HG03139 (cell line): ENCODE results near the gene OR10H1.
"Not testable (repeated sequence)": the region's sequence is repeated elsewhere in the genome, so short reads cannot be mapped to it uniquely, and the experiment has no call there.

Experiments used
- ATAC-seq: cut with Tn5 transposase; IDR thresholded peaks from one replicate; pipeline ENCODE4 v1.9.1; 2021; ENCODE audit not compliant: unreplicated experiment

The OR10H1 gene

DNA sequence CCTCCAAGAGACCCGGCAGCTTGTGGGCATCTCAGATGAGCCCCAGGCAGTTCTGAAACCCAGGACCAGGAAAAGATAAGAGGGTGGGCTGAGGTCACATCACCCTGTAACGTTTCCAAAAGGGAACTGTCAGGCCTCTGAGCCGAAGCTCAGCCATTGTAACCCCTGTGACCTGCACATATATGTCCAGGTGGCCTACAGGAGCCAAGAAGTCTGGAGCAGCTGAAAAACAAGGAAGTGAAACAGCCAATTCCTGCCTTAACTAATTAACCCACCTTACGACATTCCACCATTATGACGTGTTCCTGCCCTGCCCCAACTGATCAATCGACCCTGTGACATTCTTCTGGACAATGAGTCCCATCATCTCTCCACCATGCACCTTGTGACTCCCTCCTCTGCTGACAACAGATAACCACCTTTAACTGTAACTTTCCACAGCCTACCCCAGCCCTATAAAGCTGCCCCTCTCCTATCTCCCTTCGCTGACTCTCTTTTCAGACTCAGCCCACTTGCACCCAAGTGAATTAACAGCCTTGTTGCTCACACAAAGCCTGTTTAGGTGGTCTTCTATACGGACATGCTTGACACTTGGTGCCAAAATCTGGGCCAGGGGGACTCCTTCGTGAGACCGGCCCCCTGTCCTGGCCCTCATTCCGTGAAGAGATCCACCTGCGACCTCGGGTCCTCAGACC lies 13.3 kb upstream of the OR10H1 start:
- not testable (repeated sequence) for ATAC-seq

DNA sequence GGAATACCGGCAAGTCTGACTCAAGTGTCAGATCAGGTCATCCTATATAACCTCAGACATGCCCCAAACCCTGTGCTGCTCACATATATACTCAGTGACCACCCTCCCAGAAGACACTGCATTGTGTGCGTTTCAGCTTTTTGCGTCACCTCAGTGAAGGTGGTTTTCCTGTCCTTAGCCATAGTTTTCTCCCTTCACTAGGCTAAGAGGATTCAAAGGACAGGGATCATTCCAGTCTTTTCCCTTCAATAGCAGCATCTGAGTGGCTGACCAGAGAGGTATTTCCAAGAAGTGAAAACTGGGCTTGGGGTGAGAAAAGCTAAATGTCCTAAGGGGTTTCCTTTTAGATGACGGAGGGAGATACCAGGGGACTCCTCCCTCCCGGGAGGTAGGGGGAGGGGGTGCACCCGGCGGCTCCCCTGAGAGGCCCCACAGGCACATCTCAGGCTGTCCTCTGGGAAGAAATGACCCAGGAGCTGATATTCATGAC lies 12.7 kb upstream of the OR10H1 start:
- no peak for ATAC-seq

DNA sequence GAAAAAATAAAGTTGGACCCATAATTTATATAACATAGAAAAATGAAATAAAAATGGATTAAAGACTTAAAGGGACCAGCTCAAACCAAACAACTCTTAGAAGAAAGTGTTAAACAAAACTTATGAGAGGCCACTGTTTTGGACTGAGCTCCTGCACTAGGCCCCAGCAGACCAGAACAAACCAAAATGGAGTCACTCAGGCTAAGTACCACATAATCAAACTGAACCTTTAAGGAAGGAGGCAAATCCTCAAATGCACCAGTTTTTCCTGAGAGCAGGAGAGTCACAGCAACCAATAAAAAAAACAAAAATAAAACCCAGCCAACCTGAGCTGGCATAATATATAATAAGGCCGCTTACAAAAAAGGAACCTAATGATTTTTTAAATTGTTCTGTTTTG lies 10.3 kb upstream of the OR10H1 start:
- ATAC-seq = no peak

DNA sequence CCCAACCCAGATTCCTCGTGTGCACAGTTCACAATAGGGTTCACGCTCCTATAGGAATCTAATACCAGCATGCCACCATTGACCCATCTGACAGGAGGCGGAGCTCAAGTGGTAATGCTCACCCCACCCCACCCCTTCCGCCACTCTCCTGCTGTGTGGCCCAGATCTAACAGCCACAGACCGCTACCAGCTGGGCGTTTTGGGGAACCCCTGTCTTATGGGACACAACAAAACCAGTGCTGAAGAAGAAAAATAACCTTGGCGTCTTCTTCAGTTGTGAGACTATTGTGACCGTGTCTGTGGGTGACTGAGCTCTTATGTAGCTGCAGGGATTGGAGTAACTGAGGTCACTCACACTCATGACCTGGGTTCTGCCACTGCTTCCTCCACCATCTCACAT lies 5.2 kb upstream of the OR10H1 start:
- no peak for ATAC-seq

DNA sequence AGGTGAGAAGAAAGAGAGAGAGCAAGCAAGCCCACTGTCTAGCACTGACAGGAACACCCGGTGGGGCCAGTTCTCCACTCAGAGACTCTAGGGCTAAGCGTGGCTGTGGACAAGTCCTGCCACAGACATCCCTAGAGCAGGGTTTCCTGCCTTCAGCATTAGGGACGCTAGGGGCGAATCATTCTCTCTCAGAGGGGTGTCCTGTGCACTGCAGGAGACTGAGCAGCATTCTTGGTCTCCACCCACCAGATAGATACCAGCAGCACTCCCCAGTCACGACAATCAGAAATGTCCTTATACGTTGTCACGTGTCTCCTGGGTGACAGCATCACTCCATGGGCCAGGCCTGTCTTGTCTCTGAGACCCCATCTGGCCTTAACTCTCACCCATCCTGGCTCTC lies 1.5 kb downstream of the OR10H1 start:
- ATAC-seq = no peak

DNA sequence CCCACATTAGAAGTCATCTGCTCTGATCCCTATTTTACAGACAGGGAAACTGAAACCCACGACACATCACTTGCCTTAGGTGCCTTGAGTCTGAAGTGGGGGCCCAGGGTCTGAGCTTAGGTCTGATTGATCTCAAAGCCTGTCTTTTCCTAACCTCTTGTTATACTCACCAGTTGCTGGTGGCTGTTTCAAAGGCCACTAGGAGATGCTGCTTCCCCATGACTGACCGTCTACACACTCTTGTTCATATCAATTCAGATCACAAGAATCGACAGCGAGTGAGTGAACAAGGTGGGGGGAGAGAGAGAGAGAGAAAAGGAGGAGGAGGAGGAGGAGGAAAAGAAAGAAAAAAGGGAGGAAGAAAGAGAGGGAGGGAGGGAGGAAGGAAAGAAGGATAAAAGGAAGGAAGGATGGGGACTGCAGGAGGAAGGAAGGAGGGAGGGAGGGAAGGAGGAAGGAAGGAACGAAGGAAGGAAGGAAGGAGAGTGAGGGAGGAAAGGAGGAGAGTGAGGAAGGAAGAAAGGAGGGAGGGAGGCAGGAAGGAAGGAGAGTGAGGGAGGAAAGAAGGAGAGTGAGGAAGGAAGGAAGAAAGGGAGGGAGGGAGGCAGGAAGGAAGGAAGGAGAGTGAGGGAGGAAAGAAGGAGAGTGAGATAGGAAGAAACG lies 3.3 kb downstream of the OR10H1 start:
- ATAC-seq = no peak

DNA sequence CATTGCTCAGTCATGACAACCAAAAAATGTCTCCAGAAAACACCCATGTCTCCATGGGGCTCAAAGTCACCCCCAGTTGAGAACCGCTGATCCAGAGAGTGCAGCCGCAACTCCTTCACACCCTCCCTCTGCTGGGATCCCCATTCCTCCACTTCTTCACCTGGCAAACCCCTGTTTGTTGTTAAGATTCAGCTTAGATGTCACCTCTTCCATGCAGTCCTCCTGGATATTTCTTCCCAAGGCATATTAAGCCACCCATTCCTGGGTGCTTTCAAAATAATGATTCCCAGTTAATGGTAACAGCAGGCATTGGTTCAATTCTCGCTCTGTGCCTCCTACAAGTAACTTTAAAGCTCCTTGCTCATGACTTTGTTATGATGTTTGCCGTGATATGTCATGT lies 4.0 kb downstream of the OR10H1 start:
- ATAC-seq = no peak

DNA sequence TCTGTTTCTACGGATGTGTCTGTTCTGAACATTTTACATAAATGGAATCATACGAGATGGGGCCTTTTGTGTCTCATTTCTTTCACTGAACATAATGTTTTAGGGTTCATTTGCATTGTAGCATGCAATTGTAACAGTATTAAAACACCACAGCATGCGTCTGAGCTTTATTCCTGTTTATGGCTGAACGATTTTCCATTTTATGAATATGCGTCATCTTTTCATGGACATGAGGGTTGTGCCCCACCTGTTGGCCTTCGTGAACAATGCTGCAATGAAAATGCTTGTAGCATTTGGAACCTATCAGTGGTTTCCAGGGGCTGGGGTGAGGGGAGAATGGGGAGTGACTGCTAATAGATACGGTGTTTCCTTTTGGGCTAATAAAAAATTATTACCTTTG lies 5.1 kb downstream of the OR10H1 start:
- ATAC-seq = no peak

DNA sequence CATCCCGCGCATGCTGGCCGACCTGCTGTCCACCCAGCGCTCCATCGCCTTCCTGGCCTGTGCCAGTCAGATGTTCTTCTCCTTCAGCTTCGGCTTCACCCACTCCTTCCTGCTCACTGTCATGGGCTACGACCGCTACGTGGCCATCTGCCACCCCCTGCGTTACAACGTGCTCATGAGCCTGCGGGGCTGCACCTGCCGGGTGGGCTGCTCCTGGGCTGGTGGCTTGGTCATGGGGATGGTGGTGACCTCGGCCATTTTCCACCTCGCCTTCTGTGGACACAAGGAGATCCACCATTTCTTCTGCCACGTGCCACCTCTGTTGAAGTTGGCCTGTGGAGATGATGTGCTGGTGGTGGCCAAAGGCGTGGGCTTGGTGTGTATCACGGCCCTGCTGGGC lies 21.2 kb downstream of the OR10H1 start:
- not testable (repeated sequence) for ATAC-seq

DNA sequence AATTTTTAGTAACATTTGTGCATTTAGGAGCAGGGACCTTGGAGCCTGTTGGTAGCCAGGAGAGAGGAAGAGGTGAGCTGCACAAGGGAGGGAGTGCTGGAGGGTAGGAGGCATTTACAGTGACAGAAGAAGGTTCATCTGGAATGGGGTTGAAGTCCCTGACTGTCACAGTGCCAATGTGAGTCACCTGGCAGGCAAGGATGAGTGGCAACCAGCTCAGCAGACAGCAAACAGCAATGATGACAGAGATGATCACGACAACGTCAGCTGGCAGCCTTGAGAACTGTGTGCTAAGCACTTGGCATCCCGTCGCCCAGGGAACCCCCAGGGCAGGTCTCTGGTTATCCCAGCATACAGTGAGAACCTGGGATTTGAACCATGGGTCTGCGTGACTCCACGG lies 25.4 kb downstream of the OR10H1 start:
- ATAC-seq = no peak

DNA sequence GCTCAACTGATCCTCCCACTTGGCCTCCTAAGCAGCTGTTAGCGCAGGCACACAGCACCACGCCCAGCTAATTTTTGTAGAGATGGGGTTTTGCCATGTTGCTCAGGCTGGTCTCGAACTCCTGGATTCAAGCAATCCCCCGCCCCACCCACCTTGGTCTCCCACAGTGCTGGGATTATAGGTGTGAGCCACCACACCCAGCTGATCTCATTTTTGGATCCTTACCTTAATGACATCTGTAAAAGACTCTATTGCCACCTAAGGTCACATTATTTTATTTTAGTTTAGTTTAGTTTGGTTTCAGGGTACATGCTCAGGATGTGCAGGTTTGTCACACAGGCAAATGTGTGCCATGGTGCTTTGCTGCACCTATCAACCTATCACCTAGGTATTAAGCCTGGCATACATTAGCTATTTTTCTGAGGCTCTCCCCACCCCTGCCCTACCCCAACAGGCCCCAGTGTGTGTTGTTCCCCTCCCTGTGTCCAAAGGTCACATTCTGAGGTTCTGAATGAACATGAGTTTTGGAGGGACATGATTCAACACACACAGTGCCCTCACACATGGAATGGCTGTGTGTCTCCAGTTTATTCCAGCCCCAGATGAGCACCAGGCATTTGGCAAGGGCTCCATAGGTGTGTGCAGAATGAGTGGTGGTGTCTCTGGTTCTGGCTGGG lies 26.7 kb downstream of the OR10H1 start:
- ATAC-seq = no peak

DNA sequence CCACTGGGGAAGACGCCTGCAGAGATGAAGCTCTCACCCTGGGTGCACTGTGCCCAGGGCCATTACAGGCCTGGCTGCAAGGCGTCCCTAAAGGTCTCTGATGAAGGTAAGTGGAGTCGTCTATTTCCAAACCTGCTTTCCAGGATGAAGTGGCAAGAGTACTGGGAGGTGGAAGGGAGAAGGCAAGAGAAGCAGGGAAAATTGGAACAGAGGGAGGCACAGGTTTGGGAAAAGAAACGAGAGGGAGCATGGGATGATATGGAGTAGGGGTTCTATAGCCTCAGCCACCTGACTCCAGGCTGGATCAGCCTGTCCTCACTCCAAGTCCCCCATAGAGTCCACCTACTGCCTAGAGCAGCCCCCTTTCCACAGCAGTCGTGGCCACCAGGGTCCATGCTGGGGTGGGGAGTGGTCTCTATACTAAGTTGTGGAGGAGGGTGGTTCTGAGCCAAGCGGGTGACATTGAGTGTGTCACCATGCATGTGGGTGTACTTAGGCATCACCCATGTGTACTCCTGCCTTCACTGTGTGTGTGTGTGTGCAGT lies 27.8 kb downstream of the OR10H1 start, which contains the start of gene OR10H5:
TSS of gene OR10H5 (plus strand) at position 51 of the 545 bp plus-strand sequence. CDS start 6,388 bp downstream, outside the sequence.
- no peak for ATAC-seq

DNA sequence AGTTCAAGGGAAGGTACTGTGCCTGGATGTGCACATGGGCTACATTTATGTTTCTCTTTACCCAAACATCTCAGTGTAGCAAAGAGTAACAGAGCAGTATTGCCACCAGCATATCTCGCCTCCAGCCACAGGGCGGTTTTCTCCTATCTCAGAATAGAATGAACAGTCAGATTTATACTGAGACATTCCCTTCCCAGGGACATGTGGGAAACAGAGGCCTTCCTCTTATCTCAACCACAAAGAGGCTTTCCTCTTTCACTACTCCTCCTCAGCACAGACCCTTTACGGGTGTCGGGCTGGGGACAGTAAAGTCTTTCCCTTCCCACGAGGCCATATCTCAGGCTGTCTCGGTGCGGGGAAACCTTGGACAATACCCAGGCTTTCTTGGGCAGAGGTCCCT lies 32.6 kb downstream of the OR10H1 start:
- ATAC-seq = not testable (repeated sequence)

DNA sequence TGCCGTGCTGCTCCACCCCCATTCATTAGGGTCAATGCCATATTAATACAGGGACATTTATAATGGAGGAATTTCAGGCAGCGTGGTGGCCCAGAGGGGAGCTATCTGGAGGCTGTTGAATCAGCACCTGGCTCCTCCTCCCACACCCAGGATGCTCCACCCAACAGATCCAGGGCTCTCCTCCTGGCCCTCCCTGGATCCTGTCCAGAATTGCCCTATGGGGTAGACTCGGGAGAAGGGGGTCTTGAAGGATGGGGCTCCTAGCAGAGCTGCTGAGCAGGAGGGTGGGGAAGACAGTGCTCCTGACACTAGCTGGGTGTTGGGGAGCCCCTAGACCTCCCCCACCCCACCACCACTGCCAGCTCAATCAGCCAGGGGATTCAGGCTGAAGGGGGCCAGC lies 33.3 kb downstream of the OR10H1 start:
- no peak for ATAC-seq

DNA sequence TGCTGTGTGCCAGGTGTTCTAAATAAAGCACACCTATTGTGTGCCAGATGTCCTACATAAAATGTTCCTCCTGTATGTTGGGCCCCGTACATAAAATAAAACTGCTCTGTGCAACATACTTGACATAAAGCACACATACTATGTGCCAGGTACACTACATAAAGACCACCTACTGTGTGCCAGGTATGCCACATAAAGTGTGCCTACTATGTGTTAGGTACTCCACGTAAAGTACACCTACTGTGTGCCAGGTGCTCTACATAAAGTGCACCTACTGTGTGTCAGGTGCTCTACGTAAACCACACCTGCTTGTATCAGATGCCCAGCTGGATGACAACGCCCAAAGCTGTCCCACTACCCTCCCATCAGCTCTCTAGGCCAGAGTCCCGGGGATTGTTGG lies 33.8 kb downstream of the OR10H1 start:
- ATAC-seq = no peak

DNA sequence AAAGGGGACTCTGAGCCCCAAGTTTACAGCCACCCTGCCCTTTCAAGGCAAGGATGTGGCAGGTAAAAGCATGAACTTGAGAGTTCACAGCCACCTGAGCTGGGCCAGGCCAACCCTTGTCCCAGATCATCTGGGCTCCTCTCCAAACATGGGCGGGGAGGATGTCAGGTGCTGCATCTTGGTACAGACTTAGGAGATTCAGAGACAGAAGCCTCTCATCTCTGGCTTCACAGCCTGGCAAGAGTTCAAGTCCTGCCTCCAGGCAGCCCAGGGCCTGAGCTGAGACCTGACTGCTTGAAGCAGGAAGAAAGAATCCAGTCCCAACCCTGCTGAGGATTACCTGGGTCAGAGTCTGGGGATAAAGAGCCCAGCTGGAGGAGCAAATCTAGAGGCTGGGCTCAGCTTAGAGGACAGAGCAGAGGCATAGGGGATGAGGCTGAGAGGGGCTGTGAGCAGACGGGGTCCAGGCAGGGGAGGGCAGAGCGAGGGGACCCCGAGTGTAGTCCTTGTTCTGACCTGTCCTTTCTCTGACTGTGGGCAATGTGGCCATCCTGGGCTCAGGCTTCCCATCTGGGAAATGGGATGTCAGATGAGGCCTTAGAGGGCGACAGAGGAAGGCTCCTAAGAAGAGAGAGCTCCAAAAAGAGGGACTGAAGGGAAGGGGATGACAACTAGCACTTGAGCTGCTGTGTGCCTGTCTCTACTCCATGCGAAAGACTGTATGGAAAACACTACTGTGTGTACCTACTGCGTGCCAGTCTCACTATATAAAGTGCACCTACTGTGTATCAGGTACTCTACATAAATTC lies 34.6 kb downstream of the OR10H1 start:
- no peak for ATAC-seq

DNA sequence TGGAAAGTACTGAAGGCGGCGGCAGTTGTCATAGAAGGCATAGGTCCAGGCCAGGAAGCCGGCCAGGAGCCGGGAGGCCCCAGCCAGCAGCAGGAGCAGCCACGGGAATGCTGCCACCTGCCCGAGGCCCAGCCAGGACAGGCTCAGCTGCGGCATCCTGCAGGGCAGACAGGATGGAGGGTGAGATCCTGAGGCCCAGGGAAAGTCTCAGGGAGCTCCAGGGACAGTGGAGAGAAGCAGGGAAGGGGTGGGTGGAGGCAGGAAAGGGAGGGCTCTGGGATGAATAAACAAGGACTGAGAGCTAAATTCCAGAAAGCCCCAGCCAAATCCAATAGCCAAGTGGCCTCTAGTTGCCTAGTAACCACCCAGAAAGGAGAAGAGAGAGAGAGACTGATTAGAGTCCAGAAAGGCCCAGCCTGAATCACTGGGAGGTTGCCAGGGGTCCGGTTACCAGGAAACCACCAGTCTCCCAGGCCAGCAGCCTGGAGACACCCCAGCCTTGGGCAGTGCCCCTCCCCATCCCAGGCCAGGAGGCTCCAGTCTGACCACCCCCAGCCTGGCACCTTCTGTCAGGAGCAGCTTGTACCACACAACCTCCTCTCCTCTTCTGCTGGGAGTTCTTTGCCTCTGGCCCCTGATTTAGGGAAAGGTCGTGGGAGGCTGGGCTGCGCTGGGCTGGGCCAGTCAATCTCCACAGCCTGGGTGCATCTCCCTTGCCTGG lies 35.5 kb downstream of the OR10H1 start:
- no peak for ATAC-seq

DNA sequence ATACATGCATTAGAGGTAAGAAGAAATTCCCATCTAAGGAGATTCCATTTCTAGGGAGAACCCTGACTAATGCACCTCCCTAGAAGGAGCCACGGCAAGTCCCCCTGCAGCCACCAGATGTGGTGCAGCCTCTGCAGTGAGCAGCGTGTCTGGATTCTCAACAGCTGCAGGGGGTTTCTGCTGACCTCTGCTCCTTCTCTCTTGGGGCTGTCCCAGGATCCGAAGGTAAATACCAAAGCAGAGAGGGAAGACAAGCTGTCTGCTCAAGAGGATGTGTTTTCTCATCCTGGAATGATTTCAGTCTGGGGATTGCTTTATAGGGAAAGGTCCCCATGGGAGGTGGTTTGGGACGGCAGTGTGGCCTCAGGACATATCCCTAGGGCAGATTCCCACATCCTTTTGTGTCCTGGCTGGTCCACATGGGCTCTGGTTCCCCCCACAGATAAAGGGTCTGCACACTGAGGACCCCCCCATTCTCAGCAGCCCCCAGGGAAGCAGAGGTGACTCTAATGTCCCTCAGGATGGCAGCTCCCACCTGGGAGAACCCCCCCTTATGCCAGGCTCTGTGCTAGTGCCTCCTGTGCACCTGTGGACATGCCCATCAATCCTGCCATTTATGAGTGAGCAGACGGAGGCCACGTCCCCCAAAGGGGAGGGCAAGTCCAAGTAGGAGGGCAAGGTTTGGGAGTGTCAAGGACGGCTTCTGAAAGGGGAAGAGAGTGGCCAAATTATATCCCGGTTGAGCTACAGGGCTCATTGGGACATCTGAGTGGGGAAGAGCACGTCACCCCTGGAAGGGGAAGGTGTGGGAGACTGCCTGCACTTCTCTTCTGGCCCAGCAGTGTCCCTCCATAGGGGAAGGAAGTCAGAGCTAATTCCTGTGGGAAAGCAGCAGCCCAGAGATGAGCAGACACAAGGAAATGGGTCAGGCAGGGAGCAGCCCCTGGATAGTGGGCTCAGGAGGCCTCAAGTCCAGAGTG lies 38.2 kb downstream of the OR10H1 start:
- ATAC-seq = no peak

DNA sequence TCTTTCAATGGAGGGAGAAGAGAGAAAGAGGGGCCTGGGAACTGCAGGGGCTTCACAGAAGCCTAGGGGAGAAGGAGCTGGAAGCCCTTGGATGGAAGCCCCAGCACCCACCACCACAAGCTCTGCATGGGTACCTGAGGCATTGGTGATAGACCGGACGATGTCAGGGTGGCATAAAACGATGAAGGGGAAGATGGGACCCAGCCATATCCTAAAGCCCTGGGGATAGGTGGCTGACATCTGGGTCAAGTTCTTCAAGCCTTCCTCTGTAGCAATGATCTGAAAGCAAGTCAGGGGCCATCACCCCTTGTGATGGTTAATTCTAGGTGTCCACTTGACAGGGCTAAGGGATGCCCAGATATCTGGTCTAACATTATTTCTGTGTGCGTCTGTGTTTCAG lies 39.2 kb downstream of the OR10H1 start:
- ATAC-seq = no peak
